T-helper 2 cell treated with Interferon-gamma antibody and Interleukin-4, amounts not matched to agents 100 ng/mL and 5 ng/mL, for 36 hours (primary cell): ENCODE data around the gene SCN3B. TPM values are rescaled to one million over a fixed set of nuclear protein-coding genes. Genes with fewer than 3 reads are reported as not detected.

Experiments used
- intact Hi-C: fragments of 100-400 bp; cut with micrococcal nuclease; formaldehyde crosslinking; loops from one replicate; pipeline ENCODE4 v1.15.1; 2023
- total RNA-seq: library from RNA; stranded (reverse); gene quantifications from 2 replicates; pipeline ENCODE4 v1.2.3, GENCODE V29; 2022

Gene SCN3B
- total RNA-seq, 1 donor from 2014 or later = not detected

GRCh38 chr11:123601136-123601535 lies 53.3 kb downstream of the SCN3B start:
- intact Hi-C loops = no loop called here

GRCh38 chr11:123597859-123598258 lies 56.6 kb downstream of the SCN3B start:
- intact Hi-C loops = no loop called here

GRCh38 chr11:123594921-123595320 lies 59.5 kb downstream of the SCN3B start:
- intact Hi-C loops = no loop called here

- intact Hi-C loops = no loop called here
Measured at GRCh38 chr11:123594188-123594901, 60.1 kb downstream of the SCN3B start.

DNA sequence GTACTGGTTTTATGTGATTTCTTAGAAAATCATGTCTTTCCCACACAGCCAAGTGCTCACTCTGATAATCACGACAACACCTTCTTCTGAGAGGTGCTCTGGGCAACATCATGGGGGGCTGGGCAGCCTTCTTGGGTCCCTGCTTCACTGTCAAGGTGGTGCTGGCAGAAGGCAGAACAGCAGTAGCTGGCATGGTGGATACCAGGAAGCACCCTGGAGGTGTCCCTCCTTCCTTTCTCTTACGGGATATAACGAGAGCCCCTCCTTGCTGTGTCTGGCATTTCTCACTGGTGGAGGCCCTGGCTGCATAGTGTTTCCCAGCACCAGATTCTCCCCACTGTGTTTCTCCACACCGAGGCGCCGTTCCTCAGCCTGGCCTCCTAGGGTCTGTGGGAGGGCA lies 60.9 kb downstream of the SCN3B start:
- intact Hi-C loops = no loop called here

DNA sequence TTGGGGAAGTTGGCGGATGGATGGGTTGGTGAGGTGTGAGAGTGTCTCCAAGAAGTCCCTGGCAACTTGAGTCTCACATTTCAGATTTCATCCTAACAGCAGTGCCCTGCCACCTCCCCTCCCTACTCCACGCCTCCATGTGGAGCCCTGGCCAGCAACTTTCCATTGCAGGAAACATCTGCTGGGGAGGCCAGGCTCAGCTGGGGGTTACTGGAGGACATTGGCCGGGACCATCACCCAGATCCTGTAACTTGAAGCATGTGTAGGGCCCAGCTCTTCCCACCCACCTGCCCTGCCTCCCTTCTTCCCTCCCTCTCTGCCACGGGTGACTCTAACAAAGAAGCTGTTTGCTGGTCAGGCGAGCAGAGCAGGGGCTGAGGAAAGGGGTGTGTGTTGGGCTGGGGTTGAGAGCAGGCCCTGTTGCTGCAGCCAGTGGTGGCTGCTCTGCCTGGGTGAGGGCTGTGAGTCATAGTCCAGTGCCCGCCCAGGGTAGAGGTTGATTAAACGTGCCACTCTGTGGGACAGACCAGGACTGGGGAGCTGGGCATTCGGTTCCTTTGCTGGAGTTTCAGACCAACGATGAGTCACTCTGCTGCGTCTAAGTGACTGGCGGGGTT lies 64.0 kb downstream of the SCN3B start:
- intact Hi-C loops = no loop called here

DNA sequence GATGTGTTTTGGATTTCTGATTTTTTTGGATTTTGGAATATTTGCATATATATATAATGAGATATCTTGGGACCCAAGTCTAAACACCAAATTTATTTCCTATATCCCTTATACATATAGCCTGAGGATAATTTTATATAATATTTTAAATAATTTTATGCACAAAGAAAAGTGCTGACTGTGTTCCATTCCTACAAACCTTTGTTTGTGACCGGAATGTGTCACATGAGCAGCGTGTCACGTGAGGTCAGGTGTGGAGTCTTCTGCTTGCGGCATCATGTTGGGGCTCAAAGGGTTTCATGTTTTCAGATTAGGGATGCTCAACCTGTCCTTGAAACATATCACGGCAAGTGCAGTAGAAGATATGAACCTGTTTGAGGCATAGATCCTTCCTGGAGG lies 65.6 kb downstream of the SCN3B start:
- intact Hi-C loops = no loop called here

GRCh38 chr11:123588117-123588863 lies 66.1 kb downstream of the SCN3B start:
- intact Hi-C loops = no loop called here

GRCh38 chr11:123587559-123587958 lies 66.9 kb downstream of the SCN3B start:
- intact Hi-C loops = no loop called here

GRCh38 chr11:123587044-123587443 lies 67.4 kb downstream of the SCN3B start:
- intact Hi-C loops = no loop called here

DNA sequence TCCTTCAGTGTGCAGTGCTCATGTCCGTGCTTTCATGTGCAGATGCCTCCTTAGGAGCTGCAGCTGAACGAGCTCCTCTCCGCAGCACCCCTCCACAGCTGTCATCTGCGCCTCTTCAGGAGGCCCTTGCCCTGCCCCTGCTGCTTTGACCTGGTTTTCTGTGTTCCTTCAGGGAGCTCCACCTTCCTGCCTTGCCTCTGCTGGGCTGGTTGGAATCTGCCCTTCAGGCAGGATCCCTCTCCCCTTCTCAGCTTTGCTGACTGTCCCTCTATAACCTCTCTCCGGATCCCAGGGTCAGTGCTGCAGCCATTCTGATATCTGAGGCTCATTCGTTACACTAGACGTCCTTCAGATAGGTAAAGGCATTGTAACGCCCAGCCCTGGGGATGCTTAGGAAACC lies 67.9 kb downstream of the SCN3B start:
- intact Hi-C loops = no loop called here

- intact Hi-C loops = no loop called here
Measured at GRCh38 chr11:123585706-123586105, 68.7 kb downstream of the SCN3B start.

GRCh38 chr11:123585206-123585605 lies 69.2 kb downstream of the SCN3B start:
- intact Hi-C loops = no loop called here

GRCh38 chr11:123584737-123585136 lies 69.7 kb downstream of the SCN3B start:
- intact Hi-C loops = no loop called here

GRCh38 chr11:123584186-123584585 lies 70.2 kb downstream of the SCN3B start:
- intact Hi-C loops = no loop called here

DNA sequence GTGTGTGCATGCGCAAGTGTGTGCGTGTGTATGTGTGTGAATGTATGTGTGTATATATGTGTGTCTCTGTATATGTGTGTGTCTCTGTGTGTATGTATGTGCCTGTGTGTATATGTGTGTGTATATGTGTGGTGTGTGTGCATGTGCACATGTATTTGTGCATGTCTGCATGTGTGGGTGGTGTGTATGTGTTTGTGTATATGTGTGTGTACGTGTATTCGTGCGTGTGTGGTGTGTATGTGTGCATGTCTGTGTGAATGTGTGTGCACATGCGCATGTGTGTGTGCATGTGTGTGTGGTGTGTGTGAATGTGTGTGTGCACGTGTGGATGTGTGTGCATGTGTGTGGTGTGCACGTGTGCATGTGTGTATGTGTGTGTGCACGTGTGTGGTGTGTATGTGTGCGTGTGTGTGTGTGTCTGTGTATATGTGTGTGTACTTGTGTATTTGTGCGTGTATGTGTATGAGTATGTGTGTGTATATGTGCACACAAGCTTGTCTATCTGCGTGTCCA lies 71.4 kb downstream of the SCN3B start:
- intact Hi-C loops = no loop called here

- intact Hi-C loops = no loop called here
Measured at GRCh38 chr11:123581651-123582399, 72.6 kb downstream of the SCN3B start.

GRCh38 chr11:123580557-123581275 lies 73.7 kb downstream of the SCN3B start:
- intact Hi-C loops = loop anchor here (1.0 kb wide), 1 partner anchor 127 kb away; no protein-coding TSS in a partner anchor

DNA sequence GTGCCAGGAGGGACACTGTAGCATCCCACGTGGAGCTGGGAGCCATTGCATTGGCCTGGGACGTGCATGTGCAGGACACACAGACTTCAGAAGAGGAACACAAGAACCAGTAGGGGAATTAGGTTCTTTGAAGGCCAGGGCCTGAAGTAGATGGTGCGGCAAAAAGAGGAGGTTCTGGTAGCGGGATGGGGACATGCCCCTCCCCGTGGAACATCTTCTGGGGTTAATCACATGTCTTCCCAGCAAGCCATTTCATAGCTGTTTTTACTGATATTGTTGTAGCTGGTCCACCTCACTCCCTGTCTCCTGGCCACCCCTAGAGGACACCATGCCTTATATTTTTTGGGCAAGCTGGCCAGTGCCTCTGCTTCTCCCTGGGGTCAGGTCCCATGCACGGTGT lies 74.3 kb downstream of the SCN3B start:
- intact Hi-C loops = loop anchor here (1.0 kb wide), 1 partner anchor 127 kb away; no protein-coding TSS in a partner anchor

- intact Hi-C loops = no loop called here
Measured at GRCh38 chr11:123579482-123579812, 75.0 kb downstream of the SCN3B start.
